COLO829 (cell line): Measurements from ENCODE around the gene ZNF469.
"Not testable (repeated sequence)": the region's sequence is repeated elsewhere in the genome, so short reads cannot be mapped to it uniquely, and the experiment has no call there.

ENCODE experiments used
- DNase-seq: peaks from one replicate; pipeline ENCODE4 v3.0.0; 2012; ENCODE audit warnings: low spot score

The ZNF469 gene

DNA sequence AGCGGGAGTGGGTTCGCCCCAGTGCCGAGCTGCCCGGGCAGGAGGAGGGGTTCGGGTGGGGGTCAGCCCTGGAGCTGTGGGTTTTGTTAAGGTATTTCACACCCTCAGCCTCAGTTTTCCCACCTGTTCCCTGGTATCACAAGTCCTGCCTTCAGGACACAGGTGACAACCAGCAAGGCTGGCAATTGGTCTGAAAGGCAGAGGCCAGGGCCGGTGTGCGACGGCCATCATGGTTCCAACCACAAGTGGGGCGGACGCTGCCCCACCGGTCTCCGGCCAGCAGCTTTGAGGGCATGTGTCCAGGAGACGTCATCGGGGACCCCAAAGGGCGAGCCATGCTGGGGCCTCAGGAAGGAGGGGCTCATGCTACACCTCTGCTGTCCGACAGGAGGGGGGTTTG is 10.8 kb downstream of the ZNF469 start:
- DNase-seq, result no peak

- DNase-seq, result no peak
These were observed 11.7 kb downstream of the ZNF469 start for GRCh38 chr16:88394426-88394825.

DNA sequence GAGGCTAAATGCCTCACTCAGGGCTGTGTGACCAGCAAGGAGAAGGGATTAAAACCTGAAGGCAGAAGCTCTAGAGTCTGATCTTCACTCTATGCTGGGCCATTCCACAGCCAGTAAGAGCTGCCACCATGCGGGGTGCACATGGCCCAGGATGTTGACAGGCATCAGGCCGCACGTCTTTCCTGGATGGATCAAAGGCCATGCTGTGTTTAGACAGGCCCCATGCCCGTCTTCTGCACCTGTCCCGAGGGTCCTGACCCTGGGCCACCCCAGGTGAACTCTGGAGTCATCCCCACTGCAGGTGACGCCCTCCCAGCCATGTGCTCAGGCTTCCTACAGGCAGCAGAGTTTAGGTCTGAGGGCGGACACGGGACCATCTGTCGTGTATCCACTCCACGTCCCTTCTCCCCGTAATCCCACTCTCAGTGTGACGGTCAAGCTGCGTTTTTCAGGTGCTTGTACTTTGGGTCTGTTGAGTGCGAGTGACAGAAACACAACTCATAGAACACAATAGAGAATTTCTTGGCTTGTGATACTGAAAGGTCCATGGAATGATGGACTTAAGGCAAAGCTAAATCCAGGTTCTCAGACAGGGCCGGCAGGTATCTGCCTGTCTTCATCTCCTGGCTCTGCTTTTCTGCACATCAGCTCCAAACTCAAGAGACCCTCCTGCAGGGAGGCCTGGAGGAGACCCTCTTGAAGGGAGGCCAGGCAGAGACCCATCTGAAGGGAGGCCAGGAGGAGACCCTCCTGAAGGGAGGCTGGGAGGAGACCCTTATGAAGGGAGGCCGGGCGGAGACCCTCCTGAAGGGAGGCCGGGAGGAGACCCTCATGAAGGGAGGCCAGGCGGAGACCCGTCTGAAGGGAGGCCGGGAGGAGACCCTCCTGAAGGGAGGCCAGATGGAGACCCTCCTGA is 13.2 kb downstream of the ZNF469 start:
- no peak for DNase-seq

DNA sequence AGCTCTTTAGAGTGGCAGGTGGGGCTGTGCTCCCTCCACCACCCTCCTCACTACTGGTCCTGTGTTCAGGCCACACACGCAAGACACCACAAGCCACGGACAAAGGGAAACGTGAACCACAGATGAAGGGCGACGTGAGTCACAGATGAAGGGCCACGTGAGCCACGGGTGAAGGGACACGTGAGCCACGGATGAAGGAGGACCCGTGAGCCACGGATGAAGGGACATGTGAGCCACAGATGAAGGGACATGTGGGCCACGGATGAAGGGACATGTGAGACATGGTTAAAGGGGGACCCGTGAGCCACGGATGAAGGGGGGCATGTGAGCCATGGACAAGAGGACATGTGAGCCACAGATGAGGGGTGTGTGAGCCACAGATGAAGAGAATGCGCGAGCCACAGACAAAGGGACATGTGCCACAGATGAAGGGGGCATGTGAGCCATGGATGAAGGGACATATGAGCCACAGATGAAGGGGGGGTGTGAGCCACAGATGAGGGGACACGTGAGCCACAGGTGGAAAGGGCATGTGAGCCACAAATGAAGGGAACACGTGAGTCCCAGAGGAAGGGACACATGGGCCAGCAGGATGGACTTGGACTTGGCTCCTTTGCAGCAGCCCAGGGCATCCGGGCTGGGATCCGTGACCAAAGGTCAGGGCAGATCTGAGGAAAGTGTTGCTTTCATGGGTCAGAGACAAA is 15.6 kb downstream of the ZNF469 start:
- DNase-seq, result no peak

DNA sequence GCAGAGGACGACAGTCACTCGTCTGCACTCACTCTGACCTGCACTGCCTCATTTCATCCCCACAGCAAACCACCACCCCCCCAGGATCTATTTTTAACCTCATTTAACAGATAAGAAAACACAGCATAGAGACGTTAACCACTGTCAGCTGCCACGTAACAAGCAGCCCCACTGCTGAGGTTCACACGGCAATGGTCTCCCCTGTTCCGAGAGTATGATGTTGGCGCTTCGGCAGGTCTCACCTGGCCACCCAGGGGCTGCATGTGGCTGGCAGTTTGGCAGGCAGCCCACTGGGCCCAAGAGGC is 16.1 kb downstream of the ZNF469 start:
- DNase-seq, result no peak

DNA sequence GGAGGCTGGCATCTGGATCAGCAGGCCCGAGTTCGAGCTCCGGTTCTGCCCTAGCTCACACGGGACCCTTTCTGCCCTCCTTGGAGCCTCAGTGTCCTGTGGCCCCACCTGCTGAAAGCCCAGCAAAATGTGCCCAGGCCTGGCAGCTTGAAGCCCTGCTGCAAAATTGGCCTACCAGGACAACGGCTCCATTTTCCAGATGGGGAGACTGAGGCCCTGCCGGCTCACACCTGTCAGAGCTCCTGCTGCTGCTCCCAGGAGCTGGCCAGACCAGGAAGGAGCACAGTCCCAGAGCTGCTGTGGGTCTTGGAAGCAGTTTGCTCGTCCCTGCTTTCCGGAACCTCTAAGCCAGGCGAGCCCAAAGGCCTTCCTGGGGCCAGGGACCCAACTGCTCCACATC is 17.4 kb downstream of the ZNF469 start:
- DNase-seq, result no peak

DNA sequence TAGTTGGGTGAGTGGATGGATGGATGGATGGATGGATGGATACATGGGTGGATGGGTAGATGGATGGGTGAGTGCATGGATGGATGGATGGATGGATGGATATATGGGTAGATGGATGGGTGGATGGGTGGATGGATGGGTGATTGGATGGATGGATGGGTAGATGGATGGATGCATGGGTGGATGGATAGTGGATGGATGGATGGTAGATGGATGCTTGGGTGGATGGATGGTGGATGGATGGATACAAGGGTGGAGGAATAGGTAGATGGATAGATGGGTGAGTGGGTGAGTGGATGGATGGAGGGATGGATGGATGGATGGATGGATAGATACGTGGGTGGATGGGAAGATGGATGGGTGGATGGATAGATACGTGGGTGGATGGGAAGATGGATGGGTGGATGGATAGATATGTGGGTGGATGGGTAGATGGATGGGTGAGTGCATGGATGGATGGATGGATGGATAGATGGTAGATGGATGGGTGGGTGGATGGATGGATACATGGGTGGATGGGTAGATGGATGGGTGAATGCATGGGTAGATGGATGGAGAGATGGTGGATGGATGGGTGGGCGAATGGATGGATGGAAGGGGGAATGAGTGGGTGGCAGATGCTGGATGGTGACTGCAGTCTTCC is 19.0 kb downstream of the ZNF469 start:
- DNase-seq, result no peak

DNA sequence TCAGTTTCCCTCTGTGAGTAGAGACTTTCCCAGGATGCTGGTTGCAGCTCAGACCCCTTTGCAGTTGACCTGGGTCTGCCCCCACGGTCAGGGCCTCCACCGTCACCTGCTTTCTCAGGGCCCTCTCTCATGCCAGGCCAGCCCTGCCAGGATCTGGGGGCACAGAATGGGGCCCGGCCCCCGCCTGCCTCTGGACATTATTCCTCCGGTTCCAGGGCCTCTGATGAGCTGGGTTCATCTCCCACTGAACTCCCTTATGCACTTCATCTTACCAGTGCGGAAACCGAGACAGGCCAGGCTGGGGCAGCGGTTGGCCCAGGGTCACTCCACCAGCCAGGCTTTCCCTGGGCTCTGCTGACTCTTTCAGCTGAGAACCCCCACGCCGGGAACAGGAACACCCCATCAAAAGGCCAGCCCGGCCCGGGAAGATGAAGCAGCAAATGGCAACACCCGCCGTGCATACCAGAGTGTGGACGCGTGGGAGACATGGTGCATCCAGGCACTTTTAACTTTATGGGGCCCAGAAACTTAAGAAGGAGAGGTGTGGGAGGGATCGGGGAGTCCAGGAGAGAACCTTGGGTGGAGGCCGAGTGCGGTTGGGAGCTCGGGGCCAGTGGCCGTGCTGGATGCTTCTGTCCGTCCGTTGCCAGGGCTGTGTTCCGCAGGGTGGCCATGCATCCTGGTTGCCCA is 19.9 kb downstream of the ZNF469 start:
- DNase-seq, result no peak

GRCh38 chr16:88403794-88404581 is 21.2 kb downstream of the ZNF469 start:
- no peak for DNase-seq

GRCh38 chr16:88404769-88405168 is 22.0 kb downstream of the ZNF469 start:
- no peak for DNase-seq

GRCh38 chr16:88405216-88406060 is 22.7 kb downstream of the ZNF469 start:
- no peak for DNase-seq

GRCh38 chr16:88406096-88407041 is 23.6 kb downstream of the ZNF469 start:
- no peak for DNase-seq

- no peak for DNase-seq
These were observed 24.3 kb downstream of the ZNF469 start for GRCh38 chr16:88407042-88407420.

DNA sequence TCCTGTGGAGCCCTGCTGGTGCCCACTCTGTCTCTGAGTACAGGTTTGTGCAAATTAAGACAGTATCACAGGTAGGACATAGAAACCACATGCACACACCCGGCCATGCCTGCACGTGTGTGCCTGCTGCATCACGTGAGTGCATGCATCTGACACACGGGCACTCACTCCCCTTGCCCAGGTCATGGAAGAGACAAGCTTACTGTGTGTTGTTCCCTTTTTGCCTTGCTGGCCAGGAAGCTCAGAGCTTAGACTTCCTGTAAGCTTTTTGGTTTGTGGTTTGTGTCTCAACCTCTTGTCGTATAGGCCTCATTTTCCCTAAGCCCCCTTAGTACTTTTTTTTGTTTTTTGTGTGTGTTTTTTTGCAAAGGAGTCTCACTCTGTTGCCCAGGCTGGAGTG is 25.0 kb downstream of the ZNF469 start:
- DNase-seq, result no peak

- DNase-seq, result no peak
These were observed 25.9 kb downstream of the ZNF469 start for GRCh38 chr16:88408561-88409142.

GRCh38 chr16:88409296-88410065 is 26.7 kb downstream of the ZNF469 start:
- no peak for DNase-seq

- DNase-seq, result not testable (repeated sequence)
These were observed 27.7 kb downstream of the ZNF469 start for GRCh38 chr16:88410297-88410968.
